SK-N-SH (cell line): ENCODE measurements around the gene NOL4L.

Source experiments
- CHD2 ChIP-seq: fragments of 150-350 bp; IDR thresholded peaks from 2 replicates; pipeline ENCODE4 v1.6.1; 2018; ENCODE audit warnings: low read length; ENCODE audit not compliant: partially characterized antibody
- POLR2AphosphoS5 ChIP-seq: IDR thresholded peaks from 2 replicates; pipeline ENCODE4 v1.6.1; 2012; ENCODE audit warnings: low read depth, low read length

DNA sequence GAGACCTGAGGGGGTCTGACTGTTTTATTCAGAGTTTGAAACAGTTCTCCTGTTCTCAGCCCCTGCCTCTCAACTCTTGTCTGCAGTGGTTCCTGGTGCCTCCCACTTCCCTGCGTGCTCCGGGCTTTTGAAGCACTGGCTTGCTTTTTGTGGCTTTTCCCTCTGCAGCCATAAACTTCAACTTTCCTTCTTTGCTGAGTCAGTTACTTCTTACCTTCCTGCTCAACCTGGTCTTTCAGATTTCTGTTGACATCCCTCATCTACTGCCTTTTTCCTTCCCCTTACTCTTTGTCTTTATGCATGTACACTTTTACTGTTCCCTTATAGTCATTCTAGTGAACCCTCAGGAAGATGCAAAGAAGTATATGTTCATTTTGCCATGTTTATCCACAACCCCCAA, 169.6 kb downstream of the NOL4L start:
- no peak for TF ChIP-seq CHD2
- no peak for TF ChIP-seq POLR2AphosphoS5
